Measurements from ENCODE around the gene DNAH12.

DNA sequence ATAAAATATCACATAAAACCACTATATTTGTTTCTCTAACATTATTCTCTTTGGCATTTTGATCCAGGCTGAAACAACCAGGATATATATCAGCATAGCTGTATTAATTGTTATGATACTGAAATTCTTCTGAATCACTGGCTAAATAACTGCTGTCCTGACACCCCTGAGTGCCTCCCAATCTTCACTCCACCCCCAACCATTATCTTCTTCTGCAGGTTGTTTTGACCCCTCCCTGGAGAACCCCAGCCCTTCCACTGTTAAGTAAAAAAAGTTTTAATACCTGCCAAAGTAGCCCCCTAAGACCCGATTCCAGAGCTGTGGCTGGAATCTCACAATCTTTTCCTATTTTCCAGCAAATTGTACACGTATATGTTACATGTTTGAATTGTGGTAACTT lies 124.1 kb downstream of the DNAH12 start:
- TF ChIP-seq, protein P1, sequence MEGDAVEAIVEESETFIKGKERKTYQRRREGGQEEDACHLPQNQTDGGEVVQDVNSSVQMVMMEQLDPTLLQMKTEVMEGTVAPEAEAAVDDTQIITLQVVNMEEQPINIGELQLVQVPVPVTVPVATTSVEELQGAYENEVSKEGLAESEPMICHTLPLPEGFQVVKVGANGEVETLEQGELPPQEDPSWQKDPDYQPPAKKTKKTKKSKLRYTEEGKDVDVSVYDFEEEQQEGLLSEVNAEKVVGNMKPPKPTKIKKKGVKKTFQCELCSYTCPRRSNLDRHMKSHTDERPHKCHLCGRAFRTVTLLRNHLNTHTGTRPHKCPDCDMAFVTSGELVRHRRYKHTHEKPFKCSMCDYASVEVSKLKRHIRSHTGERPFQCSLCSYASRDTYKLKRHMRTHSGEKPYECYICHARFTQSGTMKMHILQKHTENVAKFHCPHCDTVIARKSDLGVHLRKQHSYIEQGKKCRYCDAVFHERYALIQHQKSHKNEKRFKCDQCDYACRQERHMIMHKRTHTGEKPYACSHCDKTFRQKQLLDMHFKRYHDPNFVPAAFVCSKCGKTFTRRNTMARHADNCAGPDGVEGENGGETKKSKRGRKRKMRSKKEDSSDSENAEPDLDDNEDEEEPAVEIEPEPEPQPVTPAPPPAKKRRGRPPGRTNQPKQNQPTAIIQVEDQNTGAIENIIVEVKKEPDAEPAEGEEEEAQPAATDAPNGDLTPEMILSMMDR (conservative IDR thresholded peaks at IDR 0.05 in 1 of 2, IDR thresholded peaks at IDR 0.05 in 1 of 2; ENCODE audit: extremely low read depth in 1 of 2, insufficient read depth in 1 of 2, low read depth in 1 of 2, low read length in 2 of 2), result no peak
- TF ChIP-seq EZH2 (IDR thresholded peaks at IDR 0.05; ENCODE audit: borderline replicate concordance, low read length), result no peak
